CD14-positive monocyte (primary cell): ENCODE measurements around the gene NIPAL3. TPM values are rescaled to one million over a fixed set of nuclear protein-coding genes. Genes with fewer than 3 reads are reported as not detected.

Experiments
- polyA plus RNA-seq, 3 donors: library from polyadenylated mRNA; depleted of rRNA in 1 of 3; unstranded in 2 of 3; stranded (reverse) in 1 of 3; fragments of 300-500 nt in 2 of 3; fragments of >200 nt in 1 of 3; fragmentation: Illumina TruSeq in 2 of 3; gene quantifications; 1 replicate in 2 of 3; 2 replicates in 1 of 3; pipeline ENCODE4 v1.2.3, GENCODE V29; 2012 to 2021

NIPAL3 gene
- polyA plus RNA-seq, 3 donors: 5.9 to 9.6 (median 6.6) TPM

Other genes starting within 250 kb of the NIPAL3 start
- not detected for gene IFNLR1, start 228.5 kb upstream of the NIPAL3 start, polyA plus RNA-seq
- gene GRHL3, start 96.4 kb upstream of the NIPAL3 start, polyA plus RNA-seq: under 1 TPM in 1 of 3 donors, not detected in 2; 0.03 TPM
- gene STPG1, start 2.0 kb upstream of the NIPAL3 start, polyA plus RNA-seq: under 1 TPM; 0.57 to 0.85 (median 0.60) TPM
- 1 to 10 TPM; 7.1 to 9.1 (median 8.8) TPM for gene RCAN3, start 87.0 kb downstream of the NIPAL3 start, polyA plus RNA-seq
- gene NCMAP, start 140.3 kb downstream of the NIPAL3 start, polyA plus RNA-seq: not detected
- 100 to 1,000 TPM in 1 of 3 donors, 10 to 100 TPM in 2; 55.9 to 106 (median 75.9) TPM for gene SRRM1, start 227.5 kb downstream of the NIPAL3 start, polyA plus RNA-seq